ENCODE results near the gene CTNNA3.

DNA sequence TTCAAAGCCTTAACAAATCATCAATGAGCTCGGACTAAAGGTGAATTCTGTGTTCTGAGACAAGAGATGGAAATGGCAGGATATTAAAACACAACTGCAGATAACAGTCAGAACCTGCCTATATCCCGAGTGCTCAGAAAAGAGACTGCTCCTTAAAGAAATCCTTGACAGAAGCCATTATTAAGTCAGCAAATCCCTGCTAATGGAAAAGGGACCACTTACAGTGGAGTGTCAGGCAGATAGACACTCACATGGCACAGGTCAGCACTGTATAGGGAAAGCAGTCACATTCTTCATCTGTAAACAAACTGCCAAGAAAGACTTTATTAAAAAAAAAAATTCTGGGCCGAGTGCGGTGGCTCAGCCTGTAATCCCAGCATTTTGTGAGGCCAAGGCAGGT is 917.6 kb downstream of the CTNNA3 start:
- TF ChIP-seq, protein P1, sequence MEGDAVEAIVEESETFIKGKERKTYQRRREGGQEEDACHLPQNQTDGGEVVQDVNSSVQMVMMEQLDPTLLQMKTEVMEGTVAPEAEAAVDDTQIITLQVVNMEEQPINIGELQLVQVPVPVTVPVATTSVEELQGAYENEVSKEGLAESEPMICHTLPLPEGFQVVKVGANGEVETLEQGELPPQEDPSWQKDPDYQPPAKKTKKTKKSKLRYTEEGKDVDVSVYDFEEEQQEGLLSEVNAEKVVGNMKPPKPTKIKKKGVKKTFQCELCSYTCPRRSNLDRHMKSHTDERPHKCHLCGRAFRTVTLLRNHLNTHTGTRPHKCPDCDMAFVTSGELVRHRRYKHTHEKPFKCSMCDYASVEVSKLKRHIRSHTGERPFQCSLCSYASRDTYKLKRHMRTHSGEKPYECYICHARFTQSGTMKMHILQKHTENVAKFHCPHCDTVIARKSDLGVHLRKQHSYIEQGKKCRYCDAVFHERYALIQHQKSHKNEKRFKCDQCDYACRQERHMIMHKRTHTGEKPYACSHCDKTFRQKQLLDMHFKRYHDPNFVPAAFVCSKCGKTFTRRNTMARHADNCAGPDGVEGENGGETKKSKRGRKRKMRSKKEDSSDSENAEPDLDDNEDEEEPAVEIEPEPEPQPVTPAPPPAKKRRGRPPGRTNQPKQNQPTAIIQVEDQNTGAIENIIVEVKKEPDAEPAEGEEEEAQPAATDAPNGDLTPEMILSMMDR (IDR thresholded peaks at IDR 0.05), result no peak
- TF ChIP-seq POLR2A (IDR thresholded peaks at IDR 0.05), result no peak

Measured in uterus (tissue), 2 donors.